SIG-M5 treated with dmso at 0.1 percent for 504 hours (cell line): ENCODE measurements around the gene FAM13A.
"Not testable (repeated sequence)": the region's sequence is repeated elsewhere in the genome, so short reads cannot be mapped to it uniquely, and the experiment has no call there.

Experiments used
- DNase-seq: peaks from one replicate; lab custom pipeline; 2025; ENCODE audit not compliant: unreplicated experiment; lab: John Stamatoyannopoulos, UW

FAM13A gene

GRCh38 chr4:88858752-88859151 is 198.2 kb downstream of the FAM13A start:
- peak; percentile 95 for DNase-seq

GRCh38 chr4:88857588-88857987 is 199.4 kb downstream of the FAM13A start:
- DNase-seq, result no peak

- no peak for DNase-seq
Observed at GRCh38 chr4:88854481-88854880, 202.5 kb downstream of the FAM13A start.

- not testable (repeated sequence) for DNase-seq
Observed at GRCh38 chr4:88853583-88853982, 203.4 kb downstream of the FAM13A start.

- no peak for DNase-seq
Observed at GRCh38 chr4:88846206-88846790, 210.7 kb downstream of the FAM13A start.

GRCh38 chr4:88843067-88843685 is 213.8 kb downstream of the FAM13A start:
- DNase-seq, result no peak

- DNase-seq, result no peak
Observed at GRCh38 chr4:88841635-88842034, 215.3 kb downstream of the FAM13A start.

GRCh38 chr4:88836216-88836615 is 220.8 kb downstream of the FAM13A start:
- no peak for DNase-seq

- no peak for DNase-seq
Observed at GRCh38 chr4:88831031-88831430, 226.0 kb downstream of the FAM13A start.

GRCh38 chr4:88830598-88830997 is 226.4 kb downstream of the FAM13A start:
- DNase-seq, result no peak

GRCh38 chr4:88828842-88829571 is 228.0 kb downstream of the FAM13A start:
- no peak for DNase-seq

- DNase-seq, result no peak
Observed at GRCh38 chr4:88827442-88827841, 229.5 kb downstream of the FAM13A start.

- DNase-seq, result no peak
Observed at GRCh38 chr4:88826771-88827170, 230.2 kb downstream of the FAM13A start.

- no peak for DNase-seq
Observed at GRCh38 chr4:88825931-88826330, 231.1 kb downstream of the FAM13A start.

- peak; percentile 67 for DNase-seq
Observed at GRCh38 chr4:88823058-88823919, 233.7 kb downstream of the FAM13A start.

- DNase-seq, result no peak
Observed at GRCh38 chr4:88822034-88822789, 234.8 kb downstream of the FAM13A start.

GRCh38 chr4:88821522-88821921 is 235.5 kb downstream of the FAM13A start:
- DNase-seq, result no peak

GRCh38 chr4:88820698-88821415 is 236.1 kb downstream of the FAM13A start:
- no peak for DNase-seq

GRCh38 chr4:88819818-88820697 is 236.9 kb downstream of the FAM13A start:
- no peak for DNase-seq
